Measurements from ENCODE around the gene SYNPO.

SYNPO gene

DNA sequence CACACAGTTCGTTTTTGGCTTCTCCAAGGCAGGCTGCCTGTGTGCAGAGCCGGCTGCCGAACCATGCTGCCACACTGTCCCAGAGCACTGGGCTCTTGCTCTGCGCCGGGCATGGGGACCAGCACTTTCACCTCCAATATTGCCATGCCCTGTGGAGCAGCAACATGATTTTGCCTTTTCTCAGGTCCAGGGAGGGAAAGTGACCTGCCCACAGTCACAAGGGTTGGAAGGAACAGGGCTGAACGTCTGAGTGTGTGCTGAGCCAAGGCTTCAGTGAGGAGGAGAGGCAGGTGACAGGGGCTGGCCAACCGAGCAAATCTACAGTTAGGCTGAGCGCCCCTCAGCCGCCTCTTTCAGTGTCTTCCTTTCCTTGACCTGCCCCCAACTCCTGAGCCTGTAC, 34.0 kb upstream of the SYNPO start:
- ATAC-seq (ENCODE audit: low read depth) (no peak), DNase-seq (ENCODE audit: low spot score) (no peak)
- no peak overlapping the region for H3K4me3 ChIP-seq (ENCODE audit: severe bottlenecking)
- no peaks in the 10 kb centered on the region for H3K4me1 ChIP-seq (ENCODE audit: insufficient read depth, poor library complexity, severe bottlenecking)
- no peak overlapping the region for H3K27ac ChIP-seq (ENCODE audit: poor library complexity, severe bottlenecking)
- TF ChIP-seq, protein P1, sequence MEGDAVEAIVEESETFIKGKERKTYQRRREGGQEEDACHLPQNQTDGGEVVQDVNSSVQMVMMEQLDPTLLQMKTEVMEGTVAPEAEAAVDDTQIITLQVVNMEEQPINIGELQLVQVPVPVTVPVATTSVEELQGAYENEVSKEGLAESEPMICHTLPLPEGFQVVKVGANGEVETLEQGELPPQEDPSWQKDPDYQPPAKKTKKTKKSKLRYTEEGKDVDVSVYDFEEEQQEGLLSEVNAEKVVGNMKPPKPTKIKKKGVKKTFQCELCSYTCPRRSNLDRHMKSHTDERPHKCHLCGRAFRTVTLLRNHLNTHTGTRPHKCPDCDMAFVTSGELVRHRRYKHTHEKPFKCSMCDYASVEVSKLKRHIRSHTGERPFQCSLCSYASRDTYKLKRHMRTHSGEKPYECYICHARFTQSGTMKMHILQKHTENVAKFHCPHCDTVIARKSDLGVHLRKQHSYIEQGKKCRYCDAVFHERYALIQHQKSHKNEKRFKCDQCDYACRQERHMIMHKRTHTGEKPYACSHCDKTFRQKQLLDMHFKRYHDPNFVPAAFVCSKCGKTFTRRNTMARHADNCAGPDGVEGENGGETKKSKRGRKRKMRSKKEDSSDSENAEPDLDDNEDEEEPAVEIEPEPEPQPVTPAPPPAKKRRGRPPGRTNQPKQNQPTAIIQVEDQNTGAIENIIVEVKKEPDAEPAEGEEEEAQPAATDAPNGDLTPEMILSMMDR (IDR thresholded peaks at IDR 0.05; ENCODE audit: poor library complexity, severe bottlenecking) = no peak
- no peaks in the 10 kb centered on the region for H3K9me3 ChIP-seq (ENCODE audit: severe bottlenecking)
- H3K36me3 ChIP-seq (ENCODE audit: low read depth) = no peaks in the 10 kb centered on the region
- no peaks in the 10 kb centered on the region for H3K27me3 ChIP-seq (ENCODE audit: insufficient read depth, poor library complexity, severe bottlenecking)

DNA sequence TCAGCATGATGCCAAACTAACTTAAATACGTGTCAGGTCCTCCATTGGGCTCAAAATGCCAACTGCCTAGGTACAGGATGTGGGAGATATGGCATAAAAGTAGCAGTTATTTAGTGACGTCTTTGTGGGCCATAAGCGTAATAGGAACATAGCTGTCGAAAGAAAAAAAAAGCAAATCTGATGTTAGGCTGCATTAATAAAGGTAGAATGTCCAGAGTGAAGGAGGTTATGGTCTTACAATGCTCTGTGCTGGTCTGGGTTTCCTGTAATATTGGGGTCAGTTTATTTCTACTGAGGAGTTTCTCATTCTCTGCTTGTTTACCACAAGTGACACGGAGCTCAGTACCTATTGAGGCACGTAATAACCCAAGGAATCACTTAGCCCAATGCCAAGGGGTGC, 33.4 kb upstream of the SYNPO start:
- Histone ChIP-seq H3K4me3 (ENCODE audit: severe bottlenecking) (no peak overlapping the region), H3K4me1 (ENCODE audit: insufficient read depth, poor library complexity, severe bottlenecking) (no peaks in the 10 kb centered on the region), H3K27me3 (ENCODE audit: insufficient read depth, poor library complexity, severe bottlenecking) (no peaks in the 10 kb centered on the region), H3K9me3 (ENCODE audit: severe bottlenecking) (no peaks in the 10 kb centered on the region), H3K36me3 (ENCODE audit: low read depth) (no peaks in the 10 kb centered on the region), H3K27ac (ENCODE audit: poor library complexity, severe bottlenecking) (no peak overlapping the region)
- TF ChIP-seq, protein P1 (IDR thresholded peaks at IDR 0.05; ENCODE audit: poor library complexity, severe bottlenecking) = no peak
- DNase-seq (ENCODE audit: low spot score) (no peak), ATAC-seq (ENCODE audit: low read depth) (no peak)

DNA sequence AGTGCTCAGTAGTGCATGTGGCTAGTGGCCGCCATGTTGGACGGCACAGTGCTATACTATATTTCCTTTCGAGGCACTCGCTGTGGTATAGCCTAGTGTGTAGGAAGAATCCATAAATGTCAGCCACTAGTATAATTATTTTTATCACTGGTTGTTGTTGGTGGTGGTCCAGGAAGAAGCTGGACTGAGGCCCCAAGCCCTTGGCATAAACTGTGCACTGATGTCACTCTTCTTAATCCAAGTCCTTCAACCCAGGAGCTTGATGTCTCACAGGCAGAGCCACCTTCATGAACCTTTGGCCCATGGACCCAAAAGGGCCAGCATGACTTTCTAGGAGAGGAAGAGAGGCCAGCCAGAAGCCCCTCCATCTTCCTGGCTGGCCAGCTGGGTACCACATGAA, 32.5 kb upstream of the SYNPO start:
- H3K4me1 ChIP-seq (ENCODE audit: insufficient read depth, poor library complexity, severe bottlenecking) = no peaks in the 10 kb centered on the region
- DNase-seq (ENCODE audit: low spot score) (no peak), ATAC-seq (ENCODE audit: low read depth) (no peak)
- TF ChIP-seq, protein P1 (IDR thresholded peaks at IDR 0.05; ENCODE audit: poor library complexity, severe bottlenecking) = no peak
- H3K27me3 ChIP-seq (ENCODE audit: insufficient read depth, poor library complexity, severe bottlenecking) = no peaks in the 10 kb centered on the region
- no peaks in the 10 kb centered on the region for H3K36me3 ChIP-seq (ENCODE audit: low read depth)
- no peak overlapping the region for H3K27ac ChIP-seq (ENCODE audit: poor library complexity, severe bottlenecking)
- no peak overlapping the region for H3K4me3 ChIP-seq (ENCODE audit: severe bottlenecking)
- no peaks in the 10 kb centered on the region for H3K9me3 ChIP-seq (ENCODE audit: severe bottlenecking)

DNA sequence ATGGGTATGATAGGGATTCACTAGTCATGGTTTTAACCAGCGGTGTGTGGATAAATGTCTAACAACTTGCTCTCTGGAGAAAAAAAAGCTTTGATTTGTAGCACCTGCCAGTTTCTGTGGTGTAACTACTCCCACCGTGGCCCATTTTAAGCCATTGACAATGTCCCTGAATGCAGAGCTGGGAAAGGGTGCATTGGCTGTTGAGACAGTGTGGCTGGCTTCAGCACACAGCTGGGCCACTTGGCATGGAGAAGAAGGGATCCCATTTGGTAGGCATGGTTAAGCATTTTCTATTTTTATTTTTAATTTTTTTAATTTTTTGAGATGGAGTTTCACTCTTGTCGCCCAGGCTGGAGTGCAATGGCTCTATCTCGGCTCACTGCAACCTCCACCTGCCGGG, 31.5 kb upstream of the SYNPO start:
- no peak overlapping the region for H3K4me3 ChIP-seq (ENCODE audit: severe bottlenecking)
- TF ChIP-seq, protein P1 (IDR thresholded peaks at IDR 0.05; ENCODE audit: poor library complexity, severe bottlenecking) = no peak
- no peaks in the 10 kb centered on the region for H3K27me3 ChIP-seq (ENCODE audit: insufficient read depth, poor library complexity, severe bottlenecking)
- no peaks in the 10 kb centered on the region for H3K9me3 ChIP-seq (ENCODE audit: severe bottlenecking)
- no peaks in the 10 kb centered on the region for H3K4me1 ChIP-seq (ENCODE audit: insufficient read depth, poor library complexity, severe bottlenecking)
- no peaks in the 10 kb centered on the region for H3K36me3 ChIP-seq (ENCODE audit: low read depth)
- H3K27ac ChIP-seq (ENCODE audit: poor library complexity, severe bottlenecking) = no peak overlapping the region
- DNase-seq (ENCODE audit: low spot score) (no peak), ATAC-seq (ENCODE audit: low read depth) (no peak)

DNA sequence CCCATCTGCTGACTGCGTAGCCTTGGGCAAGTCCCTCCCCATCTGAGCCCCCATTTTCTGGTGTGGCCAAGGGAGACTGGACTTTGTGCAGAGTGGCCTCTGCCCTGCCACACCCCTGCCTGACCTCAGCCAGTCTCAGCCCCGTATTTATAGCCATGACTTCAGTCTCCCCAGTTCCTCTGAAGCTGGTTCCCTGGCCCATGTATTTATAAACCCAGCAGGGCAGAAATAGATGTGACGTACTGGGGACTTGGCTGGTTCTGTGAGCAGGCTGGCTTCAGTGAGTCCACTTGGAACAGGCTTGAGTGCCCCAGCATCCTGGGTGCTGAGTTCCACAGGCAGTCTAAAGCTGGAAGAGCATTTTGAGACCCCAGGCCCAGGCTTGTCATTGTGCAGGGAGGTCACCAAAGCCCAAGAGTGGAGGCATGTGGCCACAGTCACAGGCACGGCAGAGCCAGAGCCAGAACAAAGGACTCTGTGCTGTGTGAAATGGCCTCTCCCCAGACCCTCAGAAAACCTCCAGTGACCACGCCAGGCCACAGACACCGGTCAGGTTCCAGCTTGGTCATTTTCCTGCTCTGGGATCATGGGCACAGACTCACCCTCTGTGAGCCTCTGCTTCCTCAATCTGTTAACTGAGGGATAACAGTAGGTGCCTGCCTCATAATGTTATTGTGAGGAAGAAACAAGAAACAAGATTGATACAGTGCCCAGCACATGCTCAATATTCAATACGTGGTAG, 30.4 kb upstream of the SYNPO start:
- no peaks in the 10 kb centered on the region for H3K4me1 ChIP-seq (ENCODE audit: insufficient read depth, poor library complexity, severe bottlenecking)

More for the DNA sequence above, 30.4 kb upstream of the SYNPO start:
- H3K36me3 ChIP-seq (ENCODE audit: low read depth) = no peaks in the 10 kb centered on the region
- no peaks in the 10 kb centered on the region for H3K27me3 ChIP-seq (ENCODE audit: insufficient read depth, poor library complexity, severe bottlenecking)
- no peaks in the 10 kb centered on the region for H3K9me3 ChIP-seq (ENCODE audit: severe bottlenecking)
- TF ChIP-seq, protein P1 (IDR thresholded peaks at IDR 0.05; ENCODE audit: poor library complexity, severe bottlenecking) = no peak
- H3K27ac ChIP-seq (ENCODE audit: poor library complexity, severe bottlenecking) = no peak overlapping the region
- ATAC-seq (ENCODE audit: low read depth) = no peak
- H3K4me3 ChIP-seq (ENCODE audit: severe bottlenecking) = no peak overlapping the region
- no peak for DNase-seq (ENCODE audit: low spot score)

All from RWPE2 (cell line).